GM21360 (cell line): ENCODE measurements around the gene LIFR.
A peak's percentile ranks its signal among the peaks of the same experiment; 100 is the strongest.

Experiments used
- ATAC-seq: cut with Tn5 transposase; IDR thresholded peaks from one replicate; pipeline ENCODE4 v1.9.1; 2021; ENCODE audit warnings: mild to moderate bottlenecking, moderate library complexity; ENCODE audit not compliant: unreplicated experiment

LIFR gene

DNA sequence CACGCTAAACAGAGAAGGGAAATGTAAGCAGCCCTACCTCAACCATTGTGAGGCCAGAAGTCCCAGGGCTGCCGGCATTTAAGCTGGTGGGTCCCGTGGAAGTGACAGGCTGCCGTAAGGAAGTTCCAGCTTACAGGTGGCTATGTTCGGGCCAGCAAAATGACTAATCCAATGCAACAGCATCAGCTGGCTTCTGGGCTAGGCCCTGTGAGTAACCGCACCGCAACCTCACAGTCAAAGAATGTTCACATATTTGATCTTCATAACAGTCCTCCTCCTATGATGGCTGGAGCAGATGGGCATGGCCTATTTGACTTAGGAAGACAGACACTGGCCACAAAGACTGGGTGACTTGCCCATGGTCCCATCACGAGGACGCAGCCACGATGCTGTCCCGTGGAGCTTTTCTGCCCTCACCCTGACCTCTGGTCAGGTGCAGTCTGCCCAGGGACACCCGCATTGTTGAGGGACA is 88.2 kb downstream of the LIFR start:
- ATAC-seq: no peak

DNA sequence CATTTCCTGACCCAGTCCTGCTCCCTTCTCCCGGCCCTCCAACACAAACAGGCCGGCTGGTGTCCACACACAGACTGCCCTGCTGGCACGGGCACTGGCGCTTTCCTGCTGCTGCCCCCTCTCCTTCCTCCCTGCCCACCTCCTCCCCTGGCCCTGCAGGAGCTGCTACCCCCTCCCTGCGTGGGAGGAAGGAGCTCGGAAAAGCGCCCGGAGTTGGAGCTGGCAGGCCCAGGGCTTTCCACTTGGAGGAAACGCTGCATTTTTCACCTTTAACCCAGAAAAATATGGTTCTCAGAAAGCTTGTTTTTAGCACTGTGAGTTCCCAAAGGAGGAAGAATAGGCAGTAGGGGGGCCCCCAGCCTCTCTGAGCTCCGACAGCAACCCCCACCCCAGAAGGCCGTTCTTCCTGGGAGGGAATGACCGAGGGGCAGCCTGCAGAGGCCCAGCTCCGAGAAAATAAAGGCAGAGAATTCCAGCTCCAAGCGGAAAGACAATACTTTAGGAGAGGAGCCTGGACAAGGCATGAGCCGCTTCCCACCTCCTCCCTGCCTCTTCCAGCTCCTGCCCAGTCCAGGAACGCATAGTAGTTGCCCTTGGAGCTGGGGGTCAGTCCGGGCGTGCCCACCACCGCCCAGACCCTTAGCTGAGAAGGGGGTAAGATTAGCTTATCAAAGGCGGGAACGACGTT is 88.9 kb downstream of the LIFR start:
- no peak for ATAC-seq

DNA sequence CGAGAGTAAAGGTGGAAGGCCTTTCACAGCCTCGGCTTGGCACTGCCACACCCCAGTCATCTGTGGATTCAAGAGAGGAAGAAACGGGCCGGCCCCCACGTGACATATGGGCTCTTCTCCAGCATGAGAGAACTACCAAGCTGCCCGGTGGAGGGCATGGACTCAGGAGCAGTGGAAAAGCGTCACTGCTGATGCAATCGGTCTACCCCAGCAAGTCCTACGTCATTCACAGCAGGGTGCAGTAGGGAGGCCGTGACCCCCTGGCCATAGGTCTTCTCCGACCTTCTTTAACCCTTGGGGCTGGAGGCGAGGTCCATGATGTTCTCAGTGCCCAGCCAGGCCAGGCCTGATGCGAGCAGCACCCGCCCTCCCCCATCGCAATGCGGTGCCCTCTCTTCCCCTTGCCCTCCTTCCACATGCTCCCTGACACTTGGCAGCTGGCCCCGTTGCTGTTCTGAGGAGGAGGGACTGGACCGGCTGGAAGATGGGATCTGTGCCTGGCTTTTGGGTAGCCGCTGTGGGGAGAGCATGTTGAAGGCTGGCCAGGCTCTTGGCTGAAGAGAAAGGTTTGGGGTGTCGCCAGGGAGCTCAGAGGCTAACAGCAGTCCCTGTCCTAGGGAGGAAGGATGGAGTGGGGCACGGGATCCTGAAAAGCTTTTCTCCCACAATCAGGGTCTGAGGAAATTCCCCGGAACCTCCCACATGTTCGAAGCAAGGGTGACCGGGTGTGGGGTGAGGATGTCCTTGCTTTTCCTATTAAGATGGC is 89.8 kb downstream of the LIFR start:
- ATAC-seq: no peak

DNA sequence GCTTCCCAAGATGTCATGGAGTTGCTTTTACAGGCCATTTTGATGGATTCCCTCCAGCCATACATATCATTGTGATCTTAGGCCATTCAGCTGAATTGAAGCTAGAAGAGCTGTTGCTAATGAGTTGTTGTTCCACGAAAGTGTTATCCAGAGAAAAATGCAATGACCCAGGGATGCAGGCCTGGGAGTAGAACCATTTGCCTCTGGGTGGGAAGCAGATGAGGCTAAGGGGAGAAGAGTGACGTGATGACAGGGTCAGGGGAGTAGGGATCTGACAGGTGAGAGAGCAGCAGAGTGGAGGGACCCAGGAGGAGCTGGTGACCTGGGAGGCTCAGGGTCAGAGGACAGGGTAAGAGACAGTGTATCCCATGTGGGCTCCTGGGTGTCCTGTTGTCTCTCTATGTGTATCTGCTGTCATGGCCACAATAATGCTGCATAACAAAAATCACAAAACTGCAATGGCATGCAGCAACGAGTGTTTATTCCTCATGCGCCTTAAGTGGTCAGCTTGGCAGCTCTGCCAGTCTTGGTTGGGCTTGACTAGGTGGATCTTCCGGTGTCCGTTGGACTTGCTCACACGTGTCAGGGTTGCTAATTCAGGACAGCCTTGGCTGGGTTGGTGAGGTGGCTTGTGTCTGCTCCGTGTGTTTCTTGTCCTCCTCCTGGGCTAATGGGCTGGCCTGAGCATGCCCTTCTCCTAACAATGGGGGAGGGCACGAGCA is 90.6 kb downstream of the LIFR start:
- no peak for ATAC-seq

DNA sequence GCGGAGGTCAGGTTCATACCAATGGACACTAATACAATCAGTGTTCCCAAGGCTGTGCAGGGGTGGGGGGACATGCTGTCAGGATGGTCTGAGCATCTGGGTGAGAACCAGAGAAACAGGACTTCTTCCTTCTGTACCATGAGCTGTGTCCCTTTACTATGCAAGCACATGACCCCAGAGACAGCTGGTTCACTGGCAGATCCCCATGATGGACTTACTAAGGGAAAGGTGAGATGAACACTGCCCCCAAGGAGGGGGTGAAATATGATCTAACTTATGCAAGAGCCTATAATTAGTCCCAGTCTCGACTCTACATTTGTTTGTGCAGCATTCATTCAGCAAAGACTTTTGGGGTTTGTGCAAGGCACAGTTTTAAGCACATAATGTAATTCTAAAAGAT is 91.4 kb downstream of the LIFR start:
- no peak for ATAC-seq

DNA sequence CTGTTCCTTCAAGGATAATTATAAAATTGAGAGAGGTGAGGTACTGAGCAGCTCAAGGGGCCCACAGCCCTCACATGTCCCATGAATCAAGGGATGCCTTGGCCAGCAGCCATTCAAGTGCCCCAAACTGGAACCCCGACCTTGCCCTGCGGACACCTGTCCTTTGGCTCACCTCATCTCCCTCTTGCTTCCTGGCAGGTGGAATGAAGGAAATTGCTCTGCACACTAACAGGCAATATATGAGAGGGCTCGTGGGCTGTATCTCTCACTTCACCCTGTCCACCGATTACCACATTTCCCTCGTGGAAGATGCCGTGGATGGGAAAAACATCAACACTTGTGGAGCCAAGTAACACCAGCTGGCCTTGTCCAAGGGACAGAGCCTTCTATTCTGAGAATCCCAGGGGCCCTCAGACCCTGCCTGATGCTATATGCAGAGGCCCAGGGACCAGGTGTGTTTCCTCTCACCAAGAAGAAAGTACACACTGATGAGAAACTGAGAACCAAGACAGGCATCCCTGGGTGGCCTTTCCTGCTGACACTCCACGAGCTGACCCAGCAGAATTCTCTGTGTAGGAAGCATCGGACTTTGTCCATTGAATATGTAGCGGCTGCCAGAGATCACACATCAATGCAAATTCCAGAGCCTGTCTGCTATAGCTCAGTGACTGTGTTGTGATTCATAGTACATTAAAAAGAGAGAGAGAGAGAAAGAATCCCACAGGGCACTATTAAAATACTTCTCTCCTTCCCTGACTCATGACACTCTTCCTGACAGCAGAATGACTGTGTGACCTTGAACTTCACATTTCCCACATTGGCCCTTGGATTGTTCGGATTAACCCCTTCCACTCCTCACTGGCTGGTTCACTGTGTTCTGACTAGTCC is 92.6 kb downstream of the LIFR start:
- ATAC-seq: no peak

DNA sequence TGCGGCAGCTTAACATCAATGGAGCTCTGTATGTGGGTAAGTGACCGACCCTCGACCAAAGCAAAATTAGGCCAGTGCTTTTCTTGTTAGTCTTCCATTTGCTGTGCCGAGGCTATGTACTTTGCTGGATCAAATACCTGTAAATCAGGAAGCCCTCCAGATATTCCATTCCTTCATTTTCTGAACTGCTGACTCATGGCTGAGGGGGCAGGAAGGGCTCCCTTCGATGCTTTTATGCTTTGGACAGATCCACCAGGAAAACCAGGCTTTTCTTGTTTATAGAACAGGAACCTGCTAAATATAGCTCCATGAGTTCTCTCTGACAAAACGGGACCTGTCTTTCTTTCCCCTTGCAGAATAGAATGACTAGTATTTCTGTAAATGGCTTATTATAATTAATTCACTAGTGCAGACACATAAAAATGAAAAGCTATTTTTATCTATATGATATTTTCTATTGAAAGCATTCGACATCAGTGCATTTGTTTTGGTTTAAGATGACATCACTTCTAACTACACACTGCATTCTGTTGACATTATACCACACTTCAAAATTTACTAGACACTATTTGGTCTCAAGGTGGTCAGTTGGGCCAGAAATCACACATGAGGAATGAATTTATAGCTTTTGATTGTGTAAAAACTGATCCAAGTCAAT is 93.3 kb downstream of the LIFR start:
- ATAC-seq: no peak

DNA sequence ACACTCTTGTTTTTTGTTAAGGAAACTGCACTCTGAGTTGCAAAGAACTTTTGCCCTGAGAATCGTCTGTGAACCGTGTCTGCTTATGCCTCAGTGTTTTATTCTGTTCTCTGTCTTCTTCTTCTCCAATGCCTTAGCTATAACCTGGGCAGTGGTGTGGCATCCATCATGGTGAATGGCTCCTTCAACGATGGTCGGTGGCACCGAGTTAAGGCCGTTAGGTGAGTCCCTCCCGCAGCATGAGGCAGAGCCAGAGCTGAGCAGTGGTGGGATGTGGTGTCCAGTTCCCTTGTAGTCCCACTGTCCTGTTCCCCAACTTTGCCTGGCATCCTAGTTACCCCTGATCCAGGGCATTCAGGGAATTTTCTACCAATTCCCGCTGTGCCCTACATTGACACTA is 98.3 kb downstream of the LIFR start:
- ATAC-seq: no peak

DNA sequence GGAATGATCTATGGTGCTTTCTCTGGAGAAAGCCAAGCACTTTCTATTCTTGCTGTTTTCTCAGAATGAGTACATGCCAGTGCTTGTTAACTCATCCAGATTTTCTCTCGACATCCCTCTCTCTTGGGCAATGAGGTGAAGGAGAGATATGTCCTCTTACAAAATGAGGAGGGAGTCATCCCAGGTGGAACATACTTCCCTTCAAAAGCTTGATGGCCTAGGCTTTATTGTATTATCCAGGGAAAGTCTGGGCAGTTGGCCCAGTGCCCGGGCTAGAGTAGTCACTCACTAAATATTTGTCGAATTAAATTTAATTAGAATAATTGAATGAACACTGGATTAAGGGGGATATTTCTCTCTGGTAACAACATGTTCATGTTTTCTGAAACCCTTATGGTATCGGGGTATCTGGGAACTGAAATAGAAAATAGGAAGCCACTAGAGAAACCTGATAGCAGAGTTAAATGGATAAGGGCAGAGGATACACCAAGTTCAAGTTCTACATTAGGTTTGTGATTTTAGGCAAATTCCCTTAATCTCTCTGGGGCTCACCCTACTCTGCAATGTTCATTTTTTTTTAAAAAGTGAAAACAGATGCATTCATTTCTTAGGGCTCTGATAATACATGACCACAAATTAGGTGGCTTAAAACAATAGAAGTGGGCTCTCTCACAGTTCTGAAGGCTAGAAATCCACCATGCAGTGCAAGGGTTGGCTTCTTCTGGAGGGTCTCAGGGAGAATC is 99.6 kb downstream of the LIFR start:
- ATAC-seq: no peak

DNA sequence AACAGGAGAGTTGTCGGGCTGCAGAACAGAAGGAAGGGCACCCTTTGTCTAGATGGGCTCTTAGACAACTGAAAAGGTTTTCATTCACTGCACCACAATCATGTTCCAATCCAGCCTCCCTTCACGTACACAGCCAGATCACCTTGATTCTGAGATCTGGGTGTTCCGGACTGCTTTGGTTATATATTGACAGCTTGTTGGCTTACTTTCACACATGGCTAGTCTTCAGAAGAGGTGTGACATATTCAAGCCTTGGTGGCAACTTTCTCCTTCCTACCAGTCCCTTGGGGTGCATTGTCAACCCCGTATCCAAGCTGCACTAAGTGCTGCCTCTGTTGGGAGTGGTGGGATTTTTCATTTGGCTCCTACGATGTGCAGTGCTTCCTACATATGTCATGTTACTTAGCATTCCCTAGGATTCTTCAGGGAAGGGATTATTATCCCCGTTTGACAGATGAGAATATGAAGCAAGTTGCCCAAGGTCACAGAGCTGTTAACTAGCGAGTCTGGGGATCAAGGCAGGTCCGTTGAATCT is 100.6 kb downstream of the LIFR start:
- no peak for ATAC-seq

DNA sequence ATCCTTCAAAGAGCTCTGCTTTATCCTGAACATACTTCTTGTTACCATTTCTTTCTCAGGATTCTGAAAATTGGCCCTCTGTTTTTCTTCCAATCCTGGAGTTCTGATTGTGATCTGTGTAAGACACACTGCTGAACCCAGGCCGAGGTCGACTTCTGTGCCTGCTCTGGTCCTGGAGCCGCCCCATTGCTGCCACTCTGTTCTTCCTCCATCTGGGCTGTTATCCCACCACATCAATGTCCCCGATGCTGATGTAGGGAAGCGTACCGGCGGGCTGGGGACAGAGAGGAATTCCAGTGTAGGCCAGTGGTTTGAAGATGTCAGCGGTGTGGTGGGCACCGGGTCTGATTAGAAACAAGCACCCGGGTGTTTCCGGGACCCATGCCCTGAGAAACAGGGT is 102.5 kb downstream of the LIFR start:
- ATAC-seq: no peak

DNA sequence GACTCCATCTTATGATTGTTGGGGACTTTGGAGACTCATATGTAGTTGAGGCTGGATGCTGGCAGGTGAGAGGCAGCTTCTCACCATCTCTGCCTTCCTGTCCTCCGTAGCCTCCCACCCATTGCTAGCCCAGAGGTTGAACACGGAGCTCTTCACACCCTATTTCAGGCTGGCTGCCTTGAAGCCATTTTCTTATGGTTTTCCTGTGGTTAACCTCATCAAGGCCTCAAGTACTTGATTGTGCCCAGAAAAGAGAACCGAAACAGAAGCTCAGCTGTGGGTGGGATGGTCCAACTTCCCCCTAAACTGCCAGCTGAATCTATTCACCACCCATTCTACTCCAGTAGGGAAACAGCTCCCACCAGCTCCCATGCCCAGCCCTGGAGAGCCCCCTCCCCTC is 102.9 kb downstream of the LIFR start:
- peak; percentile 100 for ATAC-seq

DNA sequence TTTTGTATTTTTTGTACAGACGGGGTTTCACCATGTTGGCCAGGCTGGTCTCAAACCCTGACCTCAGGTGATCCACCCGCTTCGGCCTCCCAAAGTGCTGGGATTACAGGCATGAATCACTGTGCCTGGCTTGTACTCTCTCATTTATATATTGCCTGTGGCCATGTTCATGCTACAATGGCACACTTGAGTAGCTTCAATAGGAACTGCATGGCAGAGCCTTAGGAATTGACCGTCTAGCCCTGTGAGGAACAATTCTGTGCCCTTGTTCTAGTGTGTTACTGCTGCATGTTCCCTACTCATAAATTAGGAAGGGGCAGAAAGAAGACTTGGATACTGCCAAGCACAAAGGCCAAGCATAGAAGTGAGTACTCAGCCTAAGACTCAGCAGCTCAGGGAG is 104.2 kb downstream of the LIFR start:
- no peak for ATAC-seq

DNA sequence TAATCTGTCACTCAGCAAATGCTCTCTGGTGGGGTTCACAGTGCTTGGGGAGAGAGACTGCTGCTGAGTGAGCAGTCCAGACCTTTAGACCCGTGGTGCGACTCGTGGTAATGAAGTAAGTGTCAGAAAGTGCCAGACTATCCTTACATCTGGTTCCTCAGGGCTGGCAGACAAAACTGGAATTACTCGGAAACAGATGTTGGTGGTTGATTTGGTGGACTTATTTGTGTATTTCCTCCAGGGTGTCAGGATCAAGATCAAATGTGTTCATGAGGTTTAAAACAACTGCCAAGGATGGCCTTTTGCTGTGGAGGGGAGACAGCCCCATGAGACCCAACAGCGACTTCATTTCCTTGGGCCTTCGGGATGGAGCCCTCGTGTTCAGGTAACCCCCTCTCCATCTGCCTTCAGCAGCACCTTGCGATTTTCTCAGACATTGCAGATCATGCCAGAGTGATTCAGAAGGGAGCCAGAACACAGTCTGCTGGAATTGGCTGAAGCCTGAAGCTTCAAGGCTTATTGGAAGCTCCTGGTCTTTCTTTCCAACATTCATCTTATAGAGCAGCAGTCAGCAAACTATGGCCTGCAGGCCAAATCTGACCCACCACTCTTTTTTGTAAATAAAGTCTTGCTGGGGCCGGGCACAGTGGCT is 105.2 kb downstream of the LIFR start:
- no peak for ATAC-seq

DNA sequence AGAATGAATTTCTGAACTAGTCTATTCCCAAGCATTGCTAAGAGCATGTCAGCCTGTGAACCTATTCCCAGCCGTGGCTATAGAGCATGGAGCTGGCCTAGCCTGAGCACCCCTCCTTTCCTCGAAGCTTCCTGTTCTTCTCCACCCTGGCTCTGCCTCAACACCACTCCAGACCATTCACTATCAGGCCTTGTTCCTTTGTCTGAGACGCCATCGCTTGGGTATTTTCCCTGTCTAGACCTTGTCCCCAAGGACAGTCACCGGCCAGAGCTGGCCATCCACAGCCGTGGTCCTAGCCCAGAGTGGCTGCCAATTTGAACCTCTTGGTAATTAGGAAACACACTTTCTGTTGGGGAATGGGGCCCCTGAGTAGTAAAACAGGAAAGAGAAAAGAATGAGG is 105.8 kb downstream of the LIFR start:
- ATAC-seq: no peak

DNA sequence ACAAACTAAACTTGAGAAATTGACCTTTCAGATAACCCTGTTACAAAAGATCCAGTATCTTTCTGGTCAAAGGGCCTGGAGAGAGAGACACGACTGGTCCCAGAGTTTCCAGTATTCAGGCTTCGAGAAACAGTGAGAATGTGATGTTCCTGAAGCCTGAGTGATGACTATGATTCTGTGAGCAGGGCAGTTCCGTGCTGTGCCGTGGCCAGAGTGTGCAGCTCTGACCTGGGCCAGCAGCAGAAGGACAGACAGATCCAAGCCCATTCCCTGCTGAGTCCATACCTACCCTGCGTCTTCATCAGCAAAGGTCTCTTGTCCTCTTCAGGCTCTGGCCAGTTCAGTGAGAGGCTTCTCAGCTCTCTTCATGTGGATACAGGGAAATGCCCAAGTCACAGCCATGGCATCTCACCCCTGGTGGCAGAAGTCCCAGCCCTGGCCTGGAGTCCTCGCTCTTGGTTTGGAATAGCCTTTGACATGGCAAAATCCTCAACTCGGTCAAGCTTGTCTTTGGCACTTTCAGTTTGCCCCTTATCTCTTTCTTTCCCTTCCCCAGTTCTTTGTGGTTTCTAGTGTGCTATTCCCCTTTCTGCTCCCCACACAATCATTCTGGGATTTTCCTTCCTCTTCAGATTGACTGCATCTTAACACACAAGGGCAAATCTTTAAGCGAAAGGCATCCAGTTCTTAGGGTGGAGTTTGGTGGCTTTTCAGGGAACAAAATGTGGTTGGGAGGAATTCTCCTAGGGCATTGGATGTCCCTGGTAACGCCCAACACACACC is 107.7 kb downstream of the LIFR start:
- no peak for ATAC-seq

DNA sequence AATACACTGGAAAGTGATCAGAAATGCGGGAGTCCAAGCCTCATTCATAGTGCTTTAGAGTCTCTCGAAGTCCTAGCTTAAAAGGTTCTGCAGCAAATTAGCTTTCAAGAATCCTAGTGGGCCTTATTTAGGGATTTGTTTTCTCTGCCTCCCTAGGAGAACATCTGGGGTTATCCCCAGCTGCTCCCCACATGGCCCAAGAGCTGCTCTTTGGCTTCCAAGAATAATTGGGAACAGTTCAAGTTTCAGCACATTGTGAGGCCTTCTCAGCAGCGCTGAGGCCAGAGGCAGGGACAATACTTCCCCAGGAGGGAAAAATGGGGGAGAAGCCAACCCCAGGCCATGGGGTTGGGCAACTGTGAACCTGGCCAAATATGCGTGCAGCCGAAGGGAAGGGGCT is 108.7 kb downstream of the LIFR start:
- ATAC-seq: no peak

DNA sequence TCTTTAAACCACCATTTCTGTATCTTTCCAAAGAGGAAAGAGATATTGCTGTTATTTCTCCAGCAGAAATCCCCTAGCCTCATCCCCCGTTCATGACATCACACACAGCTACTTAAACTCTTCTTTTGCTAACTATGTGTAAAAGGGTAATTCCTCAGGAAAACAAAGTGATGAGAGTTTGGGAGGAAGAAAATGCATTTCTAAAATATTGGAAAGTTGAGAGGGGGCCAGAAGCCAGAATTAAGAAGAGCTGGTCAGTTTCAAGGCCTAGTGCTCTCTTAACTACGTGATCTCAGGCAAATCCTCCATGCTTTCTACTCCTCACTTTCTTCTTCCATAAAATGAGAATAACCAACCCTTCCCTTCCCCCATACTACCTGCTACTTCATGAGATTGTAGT is 109.4 kb downstream of the LIFR start:
- ATAC-seq: no peak
